OCI-LY3 (cell line): ENCODE measurements around the gene ITPR3.

Experiments
- H2AFZ ChIP-seq: fragments of 200-600, 300-600 bp; shearing (Covaris generic); 2 replicates; pipeline ENCODE4 v1.6.0; 2014; ENCODE audit warnings: antibody characterized with exemption, low read depth, low read length
- H3K27ac ChIP-seq: fragments of 200-600, 300-600 bp; sonication (generic); 2 replicates; pipeline ENCODE4 v1.5.1; 2014; ENCODE audit warnings: mild to moderate bottlenecking, low read length, moderate library complexity, mixed read lengths
- H3K27me3 ChIP-seq: fragments of 200-600, 300-600 bp; sonication (generic); 2 replicates; pipeline ENCODE4 v1.6.1; 2014; ENCODE audit warnings: low read depth, low read length, mixed read lengths
- H3K36me3 ChIP-seq: fragments of 200-600, 300-600 bp; sonication (generic); replicated peaks from 2 replicates; pipeline ENCODE3; 2014; ENCODE audit warnings: low read depth, low read length, mixed read lengths
- H3K4me1 ChIP-seq: fragments of 300-600, 200-600 bp; sonication (generic); 2 replicates; pipeline ENCODE4 v1.6.1; 2014; ENCODE audit warnings: low read length, mixed read lengths
- H3K4me2 ChIP-seq: fragments of 200-600, 300-600 bp; sonication (generic); 2 replicates; pipeline ENCODE4 v1.6.1; 2014; ENCODE audit warnings: low read length, mixed read lengths
- H3K4me3 ChIP-seq: fragments of 300-600, 200-600 bp; sonication (generic); 2 replicates; pipeline ENCODE4 v1.5.1; 2014; ENCODE audit warnings: antibody characterized with exemption, mild to moderate bottlenecking, low read length, moderate library complexity
- H3K79me2 ChIP-seq: fragments of 300-600, 200-600 bp; shearing (Covaris generic); 2 replicates; pipeline ENCODE4 v1.6.1; 2014; ENCODE audit warnings: mild to moderate bottlenecking, low read length, mixed read lengths
- H3K9ac ChIP-seq: fragments of 300-600, 200-600 bp; shearing (Covaris generic); 2 replicates; pipeline ENCODE4 v1.6.0; 2014; ENCODE audit warnings: mild to moderate bottlenecking, low read length, moderate library complexity
- H3K9me3 ChIP-seq: fragments of 200-600, 300-600 bp; shearing (Covaris generic); 2 replicates; pipeline ENCODE4 v1.6.1; 2014; ENCODE audit warnings: low read length, mixed read lengths; ENCODE audit not compliant: insufficient read depth
- H4K20me1 ChIP-seq: fragments of 200-600, 300-600 bp; sonication (generic); 2 replicates; pipeline ENCODE4 v1.6.1; 2016; ENCODE audit warnings: low read length, mixed read lengths; ENCODE audit not compliant: insufficient read depth
- EZH2phosphoT487 ChIP-seq: fragments of 200-600 bp; shearing (Covaris generic); IDR thresholded peaks from 2 replicates; pipeline ENCODE4 v1.6.1; 2018; ENCODE audit warnings: antibody characterized with exemption, mixed run types, low read depth
- TF ChIP-seq, protein P1 (sequence below): fragments of 200-600, 300-600 bp; sonication (generic); IDR thresholded peaks from 2 replicates; pipeline ENCODE4 v1.5.1; 2014; ENCODE audit warnings: antibody characterized with exemption, low read length, low read depth

Gene ITPR3

DNA sequence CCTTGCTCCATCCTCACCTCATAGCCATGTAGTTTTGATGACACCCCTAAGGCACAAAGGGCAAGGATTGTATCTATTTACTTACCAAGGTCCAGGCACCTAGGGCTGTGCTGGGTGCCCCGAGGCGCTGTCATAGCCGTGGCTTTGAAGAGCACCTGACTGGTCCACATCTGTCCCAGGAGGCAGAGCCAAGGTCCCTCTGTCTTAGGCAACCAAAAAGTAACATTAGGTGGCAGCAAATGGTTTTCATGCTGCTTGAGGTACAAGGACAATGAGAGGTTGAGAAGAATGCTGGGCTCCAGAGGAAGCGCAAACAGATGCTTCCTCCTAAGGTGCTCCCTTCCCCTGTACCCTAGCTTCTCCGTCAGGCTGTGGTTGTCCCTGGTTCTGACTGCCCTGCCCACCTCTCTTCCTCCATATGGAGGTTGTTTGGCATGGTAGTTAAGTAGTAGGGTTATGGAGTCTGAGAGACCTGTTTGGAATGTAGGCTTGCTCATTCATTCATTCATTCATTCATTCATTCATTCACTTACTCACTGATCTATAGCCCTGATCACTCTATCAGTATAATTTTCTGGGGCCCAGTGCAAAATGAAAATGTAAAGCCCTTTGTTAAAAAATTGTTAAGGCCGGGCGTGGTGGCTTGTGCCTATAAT, 93.4 kb downstream of the ITPR3 start:
- no peaks in the 10 kb centered on the region for H3K36me3 ChIP-seq
- no peak overlapping the region for H2AFZ ChIP-seq
- TF ChIP-seq EZH2phosphoT487: no peak
- TF ChIP-seq, protein P1, sequence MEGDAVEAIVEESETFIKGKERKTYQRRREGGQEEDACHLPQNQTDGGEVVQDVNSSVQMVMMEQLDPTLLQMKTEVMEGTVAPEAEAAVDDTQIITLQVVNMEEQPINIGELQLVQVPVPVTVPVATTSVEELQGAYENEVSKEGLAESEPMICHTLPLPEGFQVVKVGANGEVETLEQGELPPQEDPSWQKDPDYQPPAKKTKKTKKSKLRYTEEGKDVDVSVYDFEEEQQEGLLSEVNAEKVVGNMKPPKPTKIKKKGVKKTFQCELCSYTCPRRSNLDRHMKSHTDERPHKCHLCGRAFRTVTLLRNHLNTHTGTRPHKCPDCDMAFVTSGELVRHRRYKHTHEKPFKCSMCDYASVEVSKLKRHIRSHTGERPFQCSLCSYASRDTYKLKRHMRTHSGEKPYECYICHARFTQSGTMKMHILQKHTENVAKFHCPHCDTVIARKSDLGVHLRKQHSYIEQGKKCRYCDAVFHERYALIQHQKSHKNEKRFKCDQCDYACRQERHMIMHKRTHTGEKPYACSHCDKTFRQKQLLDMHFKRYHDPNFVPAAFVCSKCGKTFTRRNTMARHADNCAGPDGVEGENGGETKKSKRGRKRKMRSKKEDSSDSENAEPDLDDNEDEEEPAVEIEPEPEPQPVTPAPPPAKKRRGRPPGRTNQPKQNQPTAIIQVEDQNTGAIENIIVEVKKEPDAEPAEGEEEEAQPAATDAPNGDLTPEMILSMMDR: peak; percentile 11; the same call in 1 of the 2 replicates
- no peaks in the 10 kb centered on the region for H4K20me1 ChIP-seq
- no peaks in the 10 kb centered on the region for H3K27me3 ChIP-seq
- no peak overlapping the region for H3K4me3 ChIP-seq
- H3K9ac ChIP-seq: no peak overlapping the region
- no peak overlapping the region for H3K27ac ChIP-seq
- peaks cover 17% of the 10 kb centered on the region for H3K79me2 ChIP-seq
- H3K4me1 ChIP-seq: peaks cover 19% of the 10 kb centered on the region
- H3K9me3 ChIP-seq: no peaks in the 10 kb centered on the region
- H3K4me2 ChIP-seq: no peak overlapping the region

DNA sequence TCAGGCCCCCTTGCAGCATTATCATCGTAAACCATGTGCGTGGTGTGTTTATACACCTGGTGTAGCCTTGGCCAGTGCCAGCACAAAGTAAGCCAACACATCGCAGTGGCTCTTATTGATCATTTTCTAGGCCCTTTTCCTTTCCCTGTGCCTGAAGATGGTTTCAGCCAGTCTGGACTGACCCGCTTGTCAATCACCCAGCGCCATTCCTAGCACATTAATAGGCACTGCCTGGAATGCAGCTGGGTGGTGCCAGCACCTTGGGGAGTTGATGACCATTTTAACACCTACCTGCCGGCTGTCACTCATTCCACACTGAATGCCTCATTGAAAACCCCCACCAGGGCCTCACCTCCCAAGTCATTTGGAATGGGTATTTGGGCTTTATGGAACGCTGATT, 95.3 kb downstream of the ITPR3 start:
- Histone ChIP-seq H3K9ac (no peak overlapping the region), H3K4me2 (no peak overlapping the region), H3K27ac (no peak overlapping the region), H3K27me3 (no peaks in the 10 kb centered on the region), H3K79me2 (no peaks in the 10 kb centered on the region), H3K9me3 (no peaks in the 10 kb centered on the region), H3K4me1 (peaks cover 14% of the 10 kb centered on the region), H2AFZ (no peak overlapping the region), H4K20me1 (no peaks in the 10 kb centered on the region), H3K36me3 (no peaks in the 10 kb centered on the region), H3K4me3 (no peak overlapping the region)
- no peak for TF ChIP-seq EZH2phosphoT487
- TF ChIP-seq, protein P1: no peak

DNA sequence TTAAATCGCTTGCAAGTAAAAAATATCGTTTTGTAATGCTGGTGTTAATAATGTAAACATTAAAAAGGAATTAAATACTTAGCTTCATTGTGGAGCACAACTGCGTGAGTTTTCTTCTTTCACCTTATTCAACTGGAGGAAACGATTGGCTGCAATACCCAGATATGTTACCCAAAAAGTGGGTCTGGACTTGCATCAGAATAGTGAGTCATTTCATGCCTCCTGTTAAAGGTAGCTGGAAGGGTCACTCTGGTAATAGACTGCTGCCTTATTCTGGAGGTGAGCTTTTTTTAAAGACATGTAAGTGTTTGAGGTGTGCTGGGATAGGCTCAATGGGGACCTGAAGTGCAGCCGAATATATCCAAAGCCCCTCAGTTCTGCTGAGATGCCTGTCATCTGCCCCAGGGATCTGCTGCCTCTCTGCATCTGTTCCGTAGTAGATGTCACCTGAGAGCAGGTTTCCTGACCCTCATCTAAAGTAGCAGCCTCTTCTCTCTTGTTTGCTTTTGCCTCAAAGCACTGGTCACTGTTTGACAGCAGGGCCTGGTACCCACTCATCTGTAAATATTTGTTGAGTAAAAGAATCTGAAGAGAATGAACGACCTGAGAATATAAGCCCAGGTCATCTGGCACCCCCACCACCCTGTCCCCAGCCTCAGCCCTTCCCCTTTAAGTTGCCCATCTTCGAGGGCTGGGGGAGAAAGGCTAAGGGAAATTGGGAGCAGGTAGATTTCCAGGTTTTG, 95.9 kb downstream of the ITPR3 start:
- Histone ChIP-seq H3K9ac (no peak overlapping the region), H3K79me2 (no peaks in the 10 kb centered on the region), H3K27me3 (peaks cover under 1% of the 10 kb centered on the region; the same call in 1 of the 2 replicates), H3K4me3 (no peak overlapping the region), H3K36me3 (no peaks in the 10 kb centered on the region), H2AFZ (no peak overlapping the region), H4K20me1 (no peaks in the 10 kb centered on the region), H3K27ac (no peak overlapping the region), H3K4me2 (no peak overlapping the region), H3K9me3 (no peaks in the 10 kb centered on the region), H3K4me1 (peaks cover 16% of the 10 kb centered on the region)
- no peak for TF ChIP-seq EZH2phosphoT487
- TF ChIP-seq, protein P1: no peak

DNA sequence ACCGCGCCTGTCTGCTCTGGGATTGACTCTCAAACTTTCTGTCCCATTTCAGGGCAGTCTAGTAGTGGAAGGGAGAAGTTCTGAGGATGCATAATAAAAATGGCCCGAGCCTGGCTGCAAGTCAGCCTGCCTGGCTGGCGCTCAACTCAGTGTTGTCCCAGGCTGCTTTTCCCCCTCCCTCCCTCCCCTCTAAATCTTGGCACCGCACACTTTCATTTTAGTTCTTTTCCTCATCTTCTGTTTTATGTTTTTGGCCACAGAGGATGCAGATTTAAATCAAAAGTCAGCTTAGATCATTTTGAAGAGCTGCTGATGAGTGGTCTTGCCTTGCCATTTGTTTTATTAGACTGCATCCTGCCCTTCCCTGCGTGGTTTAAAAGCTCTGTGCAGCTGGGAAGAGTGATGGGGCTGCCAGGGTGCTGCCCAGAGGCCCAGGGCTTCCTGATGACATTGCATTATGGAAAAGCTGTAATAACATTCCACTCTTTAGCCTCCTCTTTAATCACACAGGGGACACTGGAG, 96.9 kb downstream of the ITPR3 start:
- Histone ChIP-seq H4K20me1 (no peaks in the 10 kb centered on the region), H3K9me3 (no peaks in the 10 kb centered on the region), H3K27me3 (peaks cover 9% of the 10 kb centered on the region), H3K4me2 (no peak overlapping the region), H3K36me3 (no peaks in the 10 kb centered on the region), H3K4me1 (peaks cover 16% of the 10 kb centered on the region), H3K9ac (no peak overlapping the region), H2AFZ (no peak overlapping the region), H3K79me2 (no peaks in the 10 kb centered on the region), H3K4me3 (no peak overlapping the region), H3K27ac (no peak overlapping the region)
- TF ChIP-seq, protein P1: no peak
- TF ChIP-seq EZH2phosphoT487: no peak
